HG02623 (cell line): ENCODE results near the gene FMN1.

Source experiments
- ATAC-seq: cut with Tn5 transposase; IDR thresholded peaks from one replicate; pipeline ENCODE4 v1.9.1; 2021; ENCODE audit warnings: moderate library complexity; ENCODE audit not compliant: unreplicated experiment

The FMN1 gene

GRCh38 chr15:33068511-33068990, 126.0 kb downstream of the FMN1 start:
- ATAC-seq = no peak

- ATAC-seq = no peak
Measured at GRCh38 chr15:33068007-33068481, 126.5 kb downstream of the FMN1 start.

GRCh38 chr15:33067456-33067855, 127.1 kb downstream of the FMN1 start:
- no peak for ATAC-seq

- no peak for ATAC-seq
Measured at GRCh38 chr15:33066584-33066983, 127.9 kb downstream of the FMN1 start.

GRCh38 chr15:33064878-33065277, 129.6 kb downstream of the FMN1 start:
- ATAC-seq = no peak

- ATAC-seq = no peak
Measured at GRCh38 chr15:33059184-33059583, 135.3 kb downstream of the FMN1 start.

- no peak for ATAC-seq
Measured at GRCh38 chr15:33057845-33058244, 136.7 kb downstream of the FMN1 start.

- no peak for ATAC-seq
Measured at GRCh38 chr15:33055962-33056361, 138.6 kb downstream of the FMN1 start.

GRCh38 chr15:33051528-33051927, 143.0 kb downstream of the FMN1 start:
- no peak for ATAC-seq

- ATAC-seq = no peak
Measured at GRCh38 chr15:33048255-33048654, 146.3 kb downstream of the FMN1 start.

GRCh38 chr15:33047077-33047476, 147.4 kb downstream of the FMN1 start:
- no peak for ATAC-seq

- ATAC-seq = no peak
Measured at GRCh38 chr15:33046329-33046728, 148.2 kb downstream of the FMN1 start.

- no peak for ATAC-seq
Measured at GRCh38 chr15:33045066-33045810, 149.3 kb downstream of the FMN1 start.

GRCh38 chr15:33044598-33044997, 149.9 kb downstream of the FMN1 start:
- ATAC-seq = no peak

GRCh38 chr15:33043636-33044035, 150.9 kb downstream of the FMN1 start:
- no peak for ATAC-seq

GRCh38 chr15:33040496-33040895, 154.0 kb downstream of the FMN1 start:
- no peak for ATAC-seq

- no peak for ATAC-seq
Measured at GRCh38 chr15:33034588-33034987, 159.9 kb downstream of the FMN1 start.

GRCh38 chr15:33032053-33032452, 162.5 kb downstream of the FMN1 start:
- no peak for ATAC-seq

GRCh38 chr15:33031324-33031821, 163.1 kb downstream of the FMN1 start:
- no peak for ATAC-seq

- no peak for ATAC-seq
Measured at GRCh38 chr15:33030315-33030714, 164.2 kb downstream of the FMN1 start.

- no peak for ATAC-seq
Measured at GRCh38 chr15:33029109-33029652, 165.3 kb downstream of the FMN1 start.

GRCh38 chr15:33028495-33028894, 166.0 kb downstream of the FMN1 start:
- no peak for ATAC-seq
